Raji (cell line): ENCODE measurements around the gene DISP3.

Source experiments
- POLR2A ChIP-seq: IDR thresholded peaks from 2 replicates; pipeline ENCODE4 v1.6.1; 2011; ENCODE audit warnings: low read depth, low read length, control low read depth; ENCODE audit not compliant: insufficient read depth

Gene DISP3

DNA sequence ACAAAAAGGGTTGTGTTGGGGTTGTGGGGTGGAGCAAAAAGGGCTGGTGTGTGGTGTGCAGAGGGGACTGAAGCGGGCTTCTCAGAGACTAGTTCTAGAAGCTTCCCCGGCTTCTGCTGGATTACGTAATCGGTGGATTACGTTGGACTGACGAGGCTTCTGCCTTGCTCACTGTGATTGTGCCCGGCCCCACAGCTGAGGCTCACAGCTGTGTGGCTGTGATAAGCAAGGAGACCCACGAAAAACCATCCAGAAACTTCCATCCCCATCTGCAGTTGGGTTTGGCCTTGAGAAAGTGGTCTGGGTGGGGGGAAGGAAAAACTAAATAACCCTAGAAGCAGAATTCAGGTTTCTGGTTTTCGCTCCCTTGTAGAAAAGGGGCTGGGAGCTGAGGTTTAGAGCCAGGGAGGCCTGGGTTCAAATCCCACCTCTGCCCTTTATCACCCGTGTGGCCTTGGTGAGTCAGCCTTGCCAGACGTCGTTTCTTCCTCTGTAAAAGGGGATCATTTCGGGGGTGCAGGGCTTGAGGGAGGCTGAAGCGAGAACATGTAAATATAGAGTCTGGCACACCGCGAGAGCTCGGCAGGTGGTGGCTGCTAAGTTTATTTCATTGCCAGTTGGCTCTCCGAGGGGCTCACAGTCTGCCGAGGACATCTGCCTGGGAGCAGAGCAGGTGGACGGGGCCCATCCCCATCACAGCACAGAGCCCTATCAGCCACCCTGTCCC, 30.4 kb upstream of the DISP3 start:
- TF ChIP-seq POLR2A, result no peak

DNA sequence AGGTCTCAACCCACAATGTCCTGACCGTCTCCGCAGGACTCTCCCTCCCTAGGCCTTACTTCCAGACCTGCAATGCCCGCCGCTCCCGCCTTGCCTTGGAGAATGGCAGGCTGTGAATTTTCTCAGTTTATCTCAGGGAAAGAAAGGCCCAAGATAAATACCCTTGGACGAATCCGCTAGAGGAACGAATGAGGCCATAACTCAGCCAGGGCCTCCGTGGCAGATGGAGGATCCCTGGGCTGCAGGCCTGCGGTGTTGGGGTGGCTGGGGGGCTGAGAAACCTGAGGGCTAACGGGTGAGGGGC, 29.9 kb upstream of the DISP3 start:
- TF ChIP-seq POLR2A, result no peak

DNA sequence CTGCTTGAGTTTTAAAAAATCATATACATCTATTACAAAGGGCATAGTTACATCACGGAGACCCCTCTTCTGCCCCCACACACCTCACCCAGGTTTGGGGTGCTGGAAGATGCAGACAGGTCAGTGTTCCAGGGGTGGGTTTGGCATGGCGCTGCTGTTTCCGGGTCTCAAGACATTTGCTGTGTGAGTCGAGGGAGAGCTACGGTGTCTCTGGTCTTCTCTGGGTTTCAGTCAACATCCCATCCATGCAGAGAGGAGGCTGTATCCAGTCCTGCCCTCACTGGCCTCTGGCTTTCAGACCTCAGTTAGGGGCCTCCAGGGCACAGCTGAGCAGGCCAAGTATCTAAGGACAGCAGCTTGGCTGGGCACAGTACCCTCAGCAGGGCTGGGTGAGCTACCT, 28.6 kb upstream of the DISP3 start:
- no peak for TF ChIP-seq POLR2A

DNA sequence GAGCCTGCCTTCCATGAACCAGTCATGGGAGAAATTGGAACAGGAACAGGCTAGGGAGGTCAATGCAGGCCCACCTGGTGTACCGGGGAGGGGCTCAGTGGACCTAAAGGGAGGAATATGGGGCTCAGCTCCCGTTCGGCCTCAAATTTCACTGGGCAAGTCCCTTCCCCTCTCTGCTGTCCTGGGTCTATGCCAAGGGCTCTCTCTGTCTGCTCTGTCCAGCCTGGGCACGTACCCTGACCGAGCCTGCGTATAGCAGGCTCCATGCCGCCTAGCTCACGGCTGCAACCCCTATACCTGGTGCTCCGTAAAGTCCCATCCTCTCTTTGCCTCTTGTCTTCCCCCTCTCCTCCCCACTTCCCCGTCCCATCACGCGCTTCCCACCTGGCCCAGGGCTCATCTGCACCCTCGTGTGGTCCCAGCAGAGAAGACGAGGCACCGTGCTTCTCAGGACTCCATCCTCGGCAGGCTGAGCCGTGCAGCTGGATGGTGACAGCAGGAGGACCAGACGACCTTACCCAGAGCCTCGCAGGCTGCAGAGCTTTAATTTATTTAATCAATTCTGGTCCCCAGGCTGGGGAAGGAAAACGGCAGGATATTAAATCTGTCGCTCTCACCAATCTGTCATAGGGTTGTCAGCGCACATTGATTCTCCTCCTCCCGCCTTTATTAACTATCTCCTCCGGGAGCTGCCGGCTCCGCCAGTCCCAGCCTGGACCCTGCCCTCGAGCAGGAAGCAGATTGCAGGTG, 25.0 kb upstream of the DISP3 start:
- TF ChIP-seq POLR2A, result no peak

DNA sequence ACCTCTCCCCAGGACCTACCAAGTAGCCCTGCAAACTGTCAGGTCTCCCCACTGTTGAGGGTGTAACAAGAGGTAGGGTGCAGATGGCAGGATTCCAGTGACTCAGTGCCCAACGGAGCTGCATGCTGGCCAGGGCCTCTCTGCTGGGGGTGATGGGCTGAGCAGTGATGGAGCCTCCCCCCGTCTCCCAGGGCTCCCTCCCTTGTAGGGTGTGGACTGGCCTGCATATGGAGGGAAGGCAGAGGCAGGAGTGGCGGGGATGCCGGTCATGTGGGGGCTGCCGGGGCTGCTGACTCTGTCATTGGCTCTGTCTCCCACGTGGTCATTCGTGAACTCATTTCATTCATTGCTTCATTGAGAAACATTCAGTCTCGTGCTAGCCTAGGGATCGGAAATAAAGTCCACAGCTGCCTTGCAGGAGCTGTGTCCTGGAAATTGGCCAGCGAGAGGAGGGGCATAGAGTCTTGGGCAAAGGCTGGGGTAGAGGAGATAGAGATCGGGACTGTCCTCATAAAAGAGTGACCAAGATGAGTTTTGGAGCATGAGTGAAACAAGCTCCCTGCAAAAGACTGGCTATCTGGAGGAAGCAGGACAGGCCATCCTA, 22.9 kb upstream of the DISP3 start:
- no peak for TF ChIP-seq POLR2A

DNA sequence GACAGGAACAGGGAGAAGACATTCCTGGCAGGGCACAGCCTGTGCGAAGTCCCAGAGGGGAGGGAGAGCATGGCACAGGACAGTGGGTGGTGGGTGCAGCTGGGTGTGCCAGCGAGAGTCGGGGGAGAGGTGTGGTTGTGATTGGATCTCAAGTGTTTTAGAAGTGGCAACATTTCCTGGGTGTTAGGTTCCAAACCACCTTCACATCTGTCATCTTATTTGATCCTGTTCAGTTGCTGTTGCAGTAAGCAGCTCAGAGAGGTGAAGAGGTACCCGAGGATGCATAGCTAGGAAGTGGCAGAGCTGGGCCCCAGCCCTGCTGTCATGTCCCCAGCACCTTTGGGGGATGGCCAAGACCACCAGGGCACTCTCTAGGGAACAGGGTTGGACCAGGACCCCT, 22.0 kb upstream of the DISP3 start:
- no peak for TF ChIP-seq POLR2A

DNA sequence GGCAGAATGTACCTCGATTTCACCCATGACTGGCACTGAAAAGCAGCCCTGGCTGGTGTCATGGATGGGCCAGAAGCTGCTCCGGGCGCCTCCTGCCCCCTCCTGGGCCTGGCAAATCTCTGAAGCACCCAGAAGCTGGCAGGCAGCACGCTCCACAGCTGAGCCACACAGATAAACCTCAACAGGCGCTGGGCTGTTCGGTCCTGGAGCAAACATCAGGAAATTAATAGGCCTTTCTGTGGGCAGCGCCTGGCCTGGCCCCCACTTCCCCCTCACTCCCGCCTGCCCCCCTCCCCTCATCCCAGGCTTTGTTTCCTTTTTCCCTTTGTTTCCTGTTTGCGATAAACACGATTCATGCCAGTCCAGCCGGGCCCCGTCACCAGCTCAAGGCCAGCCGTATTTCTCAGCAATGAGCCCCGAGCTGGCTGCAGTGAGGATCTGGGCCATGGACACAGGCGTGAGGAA, 20.1 kb upstream of the DISP3 start:
- TF ChIP-seq POLR2A, result no peak

DNA sequence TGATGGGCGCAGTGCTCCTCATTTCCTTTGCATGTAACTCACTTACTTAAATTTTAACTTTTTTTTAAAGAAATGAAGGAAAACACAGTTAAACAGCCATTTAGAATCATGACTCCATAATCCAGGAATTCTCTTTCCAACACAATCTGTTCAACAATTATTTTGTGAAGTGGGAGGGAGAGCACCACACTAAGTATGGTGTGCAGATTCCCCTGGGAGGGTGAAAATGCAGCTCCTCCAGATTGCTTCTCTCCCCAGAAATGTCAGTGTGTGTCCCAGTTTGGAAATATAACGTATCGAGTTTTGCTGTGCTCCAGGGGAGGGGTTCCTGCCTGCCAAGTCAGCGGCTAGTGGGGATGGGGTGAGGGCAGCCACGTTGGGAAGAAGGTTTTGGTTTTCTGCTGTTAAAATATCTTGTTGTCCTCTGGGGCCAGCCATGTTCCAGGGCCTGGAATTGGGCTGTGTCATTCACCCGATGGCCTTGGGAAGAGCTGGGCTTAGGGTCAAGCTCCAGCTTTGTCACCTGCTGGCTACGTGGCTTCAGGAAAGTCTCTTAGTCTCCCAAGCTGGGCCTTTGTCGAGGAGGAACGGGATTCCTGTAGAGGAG, 17.3 kb upstream of the DISP3 start:
- TF ChIP-seq POLR2A, result no peak

DNA sequence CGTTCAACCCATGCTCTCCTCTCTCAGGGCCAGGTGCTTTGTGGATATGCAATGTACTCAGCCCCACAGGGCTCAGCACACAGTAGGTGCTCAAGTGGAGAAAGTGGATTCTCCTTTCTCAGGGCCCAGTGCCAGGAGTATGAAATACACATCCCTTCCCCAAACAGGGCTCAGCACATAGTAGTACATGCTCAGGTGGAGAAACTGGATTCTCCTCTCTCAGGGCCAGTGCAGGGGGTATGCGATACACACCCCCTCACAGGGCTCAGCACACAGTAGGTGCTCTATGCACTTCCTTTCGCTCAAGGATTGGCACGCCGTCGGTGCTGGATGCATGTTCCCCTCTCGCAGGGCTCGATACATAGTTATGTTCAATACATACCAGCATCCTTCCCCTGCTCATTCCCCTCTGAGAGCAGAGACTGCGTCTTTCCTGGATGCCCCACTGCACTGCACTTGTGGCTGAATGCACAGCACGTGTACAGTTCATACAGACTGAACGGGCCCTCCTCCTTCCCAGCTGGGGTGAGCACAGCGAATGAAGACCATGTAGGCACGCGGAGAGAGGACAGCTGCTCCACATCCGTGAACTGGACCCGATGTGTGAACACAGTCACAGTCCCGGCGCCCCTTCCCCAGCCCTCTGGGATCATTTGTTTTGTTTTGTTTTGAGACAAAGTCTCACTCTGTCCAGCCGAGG, 16.6 kb upstream of the DISP3 start:
- no peak for TF ChIP-seq POLR2A

DNA sequence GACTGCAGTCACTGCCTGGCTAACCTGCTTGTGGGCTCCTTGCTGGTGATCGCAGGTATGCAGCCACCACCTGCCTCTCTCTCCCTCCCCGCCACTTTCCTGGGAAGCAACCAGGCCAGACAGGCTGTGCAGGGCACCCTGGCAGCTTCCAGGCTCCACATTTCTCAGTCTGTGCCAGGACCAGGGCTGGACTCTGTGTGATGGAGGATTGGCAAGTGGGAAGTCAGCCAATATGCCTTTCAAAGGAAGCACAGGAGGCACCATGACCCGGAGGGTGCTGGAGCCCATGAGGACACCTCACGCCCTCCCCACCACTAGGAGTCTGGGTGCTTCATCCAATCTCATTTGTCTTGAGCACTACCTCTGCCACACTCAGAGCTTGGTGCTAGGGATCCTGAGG, 15.8 kb upstream of the DISP3 start:
- TF ChIP-seq POLR2A, result no peak

DNA sequence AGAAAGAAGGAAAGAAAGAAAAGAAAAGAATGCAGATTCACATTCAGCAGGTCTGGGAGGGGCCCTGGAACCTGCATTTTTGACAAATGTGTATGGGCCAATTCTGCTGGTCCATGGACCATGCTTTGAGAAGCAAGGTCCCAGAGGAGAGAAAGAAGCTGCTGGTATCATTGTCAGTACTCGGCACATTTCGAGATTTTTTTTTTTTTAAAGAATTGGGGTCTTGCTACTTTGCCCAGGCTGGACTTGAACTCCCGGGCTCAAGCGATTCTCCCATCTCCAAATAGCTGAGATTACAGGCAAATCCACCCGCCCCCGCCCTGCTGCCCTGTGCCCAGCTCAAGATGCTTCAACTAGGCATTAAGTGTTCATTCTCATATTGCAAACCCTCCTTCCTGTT, 13.6 kb upstream of the DISP3 start:
- no peak for TF ChIP-seq POLR2A

DNA sequence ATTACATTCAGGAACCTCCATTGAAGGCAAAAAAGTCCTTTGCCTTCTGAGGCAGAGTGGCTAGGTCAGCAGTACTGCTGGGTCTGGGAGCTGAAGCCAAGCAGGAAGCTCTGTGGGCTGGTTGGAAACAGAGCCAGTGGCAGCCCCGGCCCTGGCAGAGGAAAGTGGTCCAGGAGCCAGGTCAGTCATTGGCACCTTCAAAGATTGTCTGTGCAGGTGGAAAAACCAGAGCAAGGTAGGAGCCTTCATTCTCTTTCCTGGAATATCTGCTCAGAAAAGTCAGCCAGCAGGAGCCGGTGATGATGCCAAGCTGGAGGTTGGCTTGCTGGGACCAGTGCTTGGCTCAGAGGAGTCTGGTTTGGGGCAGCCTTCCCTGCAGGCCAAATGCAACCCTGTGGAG, 12.5 kb upstream of the DISP3 start:
- no peak for TF ChIP-seq POLR2A

DNA sequence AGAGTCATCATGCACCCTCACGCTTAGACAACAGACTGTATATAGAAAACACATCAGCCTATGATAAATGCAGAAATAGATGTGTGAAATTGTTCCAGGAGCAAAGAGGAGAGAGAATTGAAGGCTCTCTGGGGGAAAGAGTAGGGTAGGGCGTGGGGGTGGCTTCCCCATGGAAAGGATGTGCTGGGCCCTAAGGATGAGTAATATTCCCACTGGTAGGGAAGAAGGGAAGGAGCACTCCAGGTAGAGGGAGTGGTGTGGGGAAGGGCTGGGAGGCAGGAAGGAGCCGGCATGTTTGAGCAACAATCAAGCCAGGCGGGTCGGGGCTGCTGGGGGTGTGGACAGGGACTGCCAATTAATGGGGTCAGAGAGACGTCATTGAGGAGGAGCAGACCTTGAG, 10.1 kb upstream of the DISP3 start:
- TF ChIP-seq POLR2A, result no peak

DNA sequence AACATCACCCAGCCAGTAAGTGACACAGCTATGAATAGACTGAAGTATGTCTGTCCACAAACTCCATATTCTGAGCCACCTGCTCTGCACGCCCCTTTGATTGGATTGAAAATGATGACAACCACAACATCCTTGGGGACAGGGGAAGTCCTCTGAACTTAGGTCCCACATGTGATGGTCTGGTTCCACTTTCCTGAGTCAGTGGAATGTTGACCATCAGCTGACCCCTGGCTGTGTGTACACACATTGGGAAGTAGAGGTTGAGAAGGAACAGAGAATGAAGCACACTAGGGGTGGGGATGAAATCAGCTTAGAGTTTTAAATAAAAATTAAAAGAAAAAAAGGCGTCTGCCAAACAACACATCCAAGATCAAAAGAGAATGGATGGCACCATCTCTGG, 8.0 kb upstream of the DISP3 start:
- TF ChIP-seq POLR2A, result no peak

DNA sequence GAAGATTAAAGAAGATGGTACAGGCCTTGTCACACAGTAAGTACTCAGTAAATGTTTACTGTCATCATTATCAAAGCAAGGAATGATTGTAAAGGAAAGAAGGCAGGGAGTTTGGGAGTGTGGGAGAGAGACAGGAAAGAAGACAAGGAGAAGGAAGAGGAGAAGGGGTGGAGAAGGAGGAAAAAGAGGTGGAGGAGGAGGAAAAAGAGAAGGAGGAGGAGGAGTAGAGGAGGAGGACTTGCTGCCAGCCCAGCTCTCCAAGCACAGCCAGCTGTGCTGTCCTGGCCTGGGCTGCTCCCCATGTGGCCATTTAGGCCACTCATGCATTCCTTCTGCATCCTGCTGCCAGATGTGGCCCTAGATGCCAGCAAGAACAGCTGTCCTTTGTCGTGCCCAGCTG, 7.5 kb upstream of the DISP3 start:
- TF ChIP-seq POLR2A, result no peak
